Myocyte (in vitro differentiated cells): ENCODE data around the gene MACROD2. TPM values are rescaled to one million over a fixed set of nuclear protein-coding genes. Genes with fewer than 3 reads are reported as not detected.

ENCODE experiments used
- DNase-seq: peaks from one replicate; pipeline ENCODE4 v3.0.0-alpha.2; 2012; ENCODE audit warnings: low read depth
- total RNA-seq: library from RNA; depleted of rRNA; stranded (reverse); fragments of >200 nt; gene quantifications from 2 replicates; pipeline ENCODE4 v1.2.3, GENCODE V29; 2014

The MACROD2 gene
- total RNA-seq, 1 donor from 2014 or later, result 5.3 TPM

- DNase-seq, result no peak
Observed at GRCh38 chr20:14521436-14521835, 526.1 kb downstream of the MACROD2 start.

- no peak for DNase-seq
Observed at GRCh38 chr20:14522595-14522994, 527.3 kb downstream of the MACROD2 start.

- no peak for DNase-seq
Observed at GRCh38 chr20:14523090-14523489, 527.8 kb downstream of the MACROD2 start.

DNA sequence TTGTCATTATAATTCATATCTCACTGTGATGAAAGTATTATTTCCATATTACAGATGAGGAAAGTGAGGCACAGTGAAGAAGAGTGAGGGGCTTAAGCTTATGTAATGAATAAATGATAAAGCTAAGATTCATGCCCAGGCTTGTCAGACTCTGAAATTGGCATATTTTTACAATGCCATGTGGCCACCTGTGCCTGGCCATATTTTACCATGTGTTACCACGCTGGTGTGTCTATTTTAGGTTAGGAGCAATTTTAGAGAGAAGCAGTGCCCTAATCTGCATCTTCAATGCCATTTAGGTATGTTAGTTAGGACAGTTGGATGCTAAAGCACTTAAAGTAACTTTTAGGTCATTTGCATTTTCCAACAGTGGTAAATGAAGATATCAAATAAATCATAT, 530.1 kb downstream of the MACROD2 start:
- peak; percentile 16 for DNase-seq

- DNase-seq, result no peak
Observed at GRCh38 chr20:14526891-14527290, 531.6 kb downstream of the MACROD2 start.

DNA sequence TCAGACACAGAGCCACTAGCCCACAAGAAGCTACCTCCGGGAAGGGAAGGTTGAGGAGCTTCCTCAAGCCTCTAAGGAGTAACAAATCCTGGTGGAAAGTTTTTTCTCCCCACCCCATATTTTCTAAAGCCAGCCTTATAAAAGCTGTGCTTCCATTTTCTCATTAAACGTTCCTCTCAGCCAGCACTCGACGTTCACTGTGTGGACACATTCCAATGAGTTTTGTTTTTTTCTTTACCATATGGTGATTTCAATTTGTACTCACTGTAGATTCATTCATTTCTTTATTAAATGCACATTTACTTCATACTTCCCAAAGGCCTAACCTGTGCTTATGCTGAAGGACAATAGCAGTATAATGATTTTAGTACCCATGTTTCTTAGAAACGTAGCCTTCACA, 536.5 kb downstream of the MACROD2 start:
- DNase-seq, result no peak

- DNase-seq, result no peak
Observed at GRCh38 chr20:14536738-14537137, 541.4 kb downstream of the MACROD2 start.

- DNase-seq, result no peak
Observed at GRCh38 chr20:14538433-14538832, 543.1 kb downstream of the MACROD2 start.

GRCh38 chr20:14543040-14543439, 547.7 kb downstream of the MACROD2 start:
- DNase-seq, result no peak

DNA sequence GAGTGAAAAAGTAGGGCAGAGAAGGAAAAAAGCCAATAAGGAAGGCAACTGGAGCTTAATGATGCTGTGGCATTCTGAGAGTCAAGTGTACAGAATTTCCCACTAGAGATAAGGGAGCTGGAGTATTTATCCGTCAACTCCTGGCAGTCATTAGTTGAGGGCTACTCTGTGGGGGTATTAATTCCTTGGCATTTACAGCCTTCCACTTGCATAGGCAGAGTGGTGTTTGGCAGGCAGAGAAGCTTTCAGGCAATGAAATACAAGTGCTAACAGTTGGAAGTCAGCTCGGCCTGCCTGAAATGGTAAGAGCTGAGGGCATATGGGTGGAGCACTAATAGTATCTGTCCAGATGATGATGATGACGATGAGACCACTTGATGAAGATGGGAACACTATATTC, 549.4 kb downstream of the MACROD2 start:
- no peak for DNase-seq

DNA sequence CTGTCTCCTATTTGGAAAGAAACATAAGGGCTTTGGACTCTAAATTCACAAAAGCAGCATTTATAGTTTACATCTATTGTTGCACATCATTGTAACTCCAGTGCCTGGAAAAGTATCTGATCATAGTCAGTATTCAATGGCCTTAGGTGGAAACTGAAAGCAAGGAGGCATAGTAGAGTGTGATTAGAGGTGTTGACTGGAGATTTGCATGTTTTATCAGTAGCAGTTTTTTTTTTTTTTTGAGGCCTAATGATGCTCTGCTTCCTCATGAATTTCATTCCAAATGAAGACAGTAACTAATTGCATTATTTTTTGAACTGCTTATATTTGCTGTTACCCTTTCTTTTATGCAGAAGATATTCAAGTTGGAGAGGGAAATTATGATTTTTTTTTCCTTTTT, 555.3 kb downstream of the MACROD2 start:
- DNase-seq, result no peak

GRCh38 chr20:14553774-14554534, 558.6 kb downstream of the MACROD2 start:
- DNase-seq, result peak; percentile 74

GRCh38 chr20:14555676-14556075, 560.4 kb downstream of the MACROD2 start:
- no peak for DNase-seq

- DNase-seq, result no peak
Observed at GRCh38 chr20:14556206-14556605, 560.9 kb downstream of the MACROD2 start.

DNA sequence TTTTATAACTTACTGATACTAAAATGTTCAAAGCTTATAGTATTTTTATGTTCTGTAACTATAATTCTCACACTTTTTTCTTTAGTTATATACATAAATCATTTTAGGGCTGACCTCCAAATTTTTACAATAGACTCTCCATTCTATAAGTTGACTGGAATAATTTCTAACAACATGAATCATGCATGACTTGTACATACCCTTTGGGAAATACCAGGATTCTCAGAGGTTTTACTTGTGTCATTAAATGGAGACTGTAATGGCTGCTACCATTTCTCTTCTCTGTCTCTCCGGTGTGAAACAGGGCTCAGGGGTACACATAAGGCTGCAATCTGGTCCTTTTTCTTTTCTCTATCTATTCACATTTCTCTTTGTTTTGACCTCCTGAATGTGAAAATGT, 564.3 kb downstream of the MACROD2 start:
- no peak for DNase-seq

GRCh38 chr20:14561741-14562221, 566.5 kb downstream of the MACROD2 start:
- DNase-seq, result peak; percentile 35

- DNase-seq, result no peak
Observed at GRCh38 chr20:14562981-14563380, 567.7 kb downstream of the MACROD2 start.

DNA sequence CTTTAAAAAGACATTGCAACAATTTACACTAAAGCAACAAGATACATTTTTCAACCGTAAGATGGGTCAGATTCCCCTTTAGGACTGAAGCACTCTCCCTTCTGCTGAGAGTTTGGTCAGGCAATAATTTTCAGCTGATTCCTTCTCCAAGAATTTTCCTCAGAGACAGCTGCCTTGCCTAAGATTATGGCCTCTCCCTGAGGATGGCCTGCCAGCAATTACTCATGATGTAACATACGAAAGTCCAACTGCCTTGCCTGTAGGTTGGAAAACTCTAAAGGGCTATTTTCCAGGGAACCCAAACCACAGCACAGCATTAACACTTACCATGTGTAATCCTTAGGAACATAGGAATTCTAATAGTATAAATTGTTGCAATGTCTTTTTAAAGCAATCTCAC, 571.2 kb downstream of the MACROD2 start:
- peak; percentile 95 for DNase-seq

DNA sequence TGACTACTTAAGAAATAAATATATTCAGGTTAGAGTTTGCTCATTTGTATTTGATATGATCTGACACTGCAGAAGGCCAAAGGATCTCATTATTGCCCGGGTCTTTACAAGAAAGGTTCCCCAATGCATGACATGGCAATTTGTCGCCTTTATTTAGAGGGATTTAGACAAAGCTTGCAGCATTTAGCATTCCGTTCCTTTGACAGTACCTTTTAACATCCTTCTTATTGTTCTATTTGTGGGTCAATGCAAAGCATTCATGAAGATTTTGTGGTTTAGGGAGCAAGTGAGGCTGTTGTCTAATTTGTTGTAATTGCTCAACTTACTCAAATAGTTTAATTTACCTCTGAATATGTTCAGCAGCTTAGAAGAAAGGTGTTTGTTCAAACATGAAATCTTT, 572.9 kb downstream of the MACROD2 start:
- DNase-seq, result no peak

DNA sequence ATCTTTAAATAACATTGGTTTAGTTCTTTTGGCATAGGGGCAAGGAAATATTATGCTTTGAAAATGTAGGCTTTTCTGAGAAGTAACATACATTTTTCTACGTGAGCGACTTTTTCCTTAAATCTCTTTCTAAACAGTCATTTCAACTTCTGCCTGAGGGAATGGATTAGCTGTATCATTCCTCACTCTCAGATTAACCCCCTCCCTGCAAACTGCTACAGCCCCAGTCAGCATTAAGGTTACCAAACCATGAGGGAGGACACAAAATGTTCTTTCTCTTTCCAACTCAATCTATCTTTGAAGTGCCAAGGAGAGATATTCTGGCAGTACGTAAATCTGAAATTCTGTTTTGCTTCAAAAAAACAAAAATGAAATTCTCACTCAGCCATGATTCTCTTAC, 573.4 kb downstream of the MACROD2 start:
- no peak for DNase-seq

GRCh38 chr20:14569641-14570040, 574.3 kb downstream of the MACROD2 start:
- no peak for DNase-seq

GRCh38 chr20:14570811-14571210, 575.5 kb downstream of the MACROD2 start:
- DNase-seq, result no peak

DNA sequence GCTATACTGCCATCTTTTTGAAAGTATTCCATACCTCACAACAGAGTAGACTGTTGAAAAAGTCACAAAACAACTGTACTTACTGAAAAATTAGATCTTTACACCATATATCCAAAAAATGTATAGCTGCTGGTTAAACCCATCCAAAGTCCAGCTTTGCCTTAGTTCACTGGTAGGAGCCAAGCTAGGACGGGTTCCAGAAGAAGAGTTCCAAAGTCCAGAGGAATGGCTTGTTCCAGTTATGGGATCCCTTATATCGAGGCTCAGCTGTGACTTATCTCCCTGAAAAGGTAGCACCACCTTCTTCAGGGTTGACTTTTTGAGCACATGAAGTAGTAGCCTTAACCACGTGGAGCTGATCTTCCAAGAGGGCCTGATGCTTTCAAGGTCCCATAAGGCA, 578.4 kb downstream of the MACROD2 start:
- DNase-seq, result no peak
